ENCODE data around the gene ARL1. TPM values are rescaled to one million over a fixed set of nuclear protein-coding genes. Genes with fewer than 3 reads are reported as not detected.

The ARL1 gene
- total and polyA plus RNA-seq, 2 of the 4 experiments (the other 2 are of a cell fraction): 124 to 163 TPM

DNA sequence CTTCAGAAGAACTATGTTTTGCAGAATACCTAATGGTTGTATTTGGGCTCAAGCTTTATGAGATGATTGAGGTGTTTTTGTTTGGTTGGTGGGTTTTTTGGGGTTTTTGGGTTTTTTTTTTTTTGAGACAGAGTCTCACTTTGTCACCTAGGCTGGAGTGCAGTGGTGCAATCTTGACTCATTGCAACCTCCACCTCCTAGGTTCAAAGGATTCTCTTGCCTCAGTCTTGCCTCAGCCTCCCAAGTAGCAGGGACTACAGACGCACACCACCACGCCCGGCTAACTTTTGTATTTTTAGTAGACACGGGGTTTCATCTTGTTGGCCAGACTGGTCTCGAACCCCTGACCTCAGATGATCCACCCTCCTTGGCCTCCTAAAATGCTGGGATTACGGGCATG, 39.6 kb downstream of the ARL1 start:
- ChIA-PET POLR2A (ENCODE audit: unreplicated experiment) (no interaction called here), CTCF (interaction anchor here (0.6 kb wide), 1 partner anchor 98 kb away, joined by 6 read pairs; no protein-coding TSS in a partner anchor)
- no peak overlapping the region for H4K8ac ChIP-seq (ENCODE audit: low read depth in 2 of 2, low read length in 2 of 2)

More for the DNA sequence above, 39.6 kb downstream of the ARL1 start:
- Histone ChIP-seq H3K4me2 (ENCODE audit: low read depth, low read length) (no peak overlapping the region), H2AFZ (replicated peaks; ENCODE audit: low read length, poor library complexity) (no peak overlapping the region), H4K91ac (ENCODE audit: insufficient read depth, low read depth, low read length) (no peak overlapping the region), H4K5ac (ENCODE audit: low read depth, low read length) (no peak overlapping the region), H2AK5ac (ENCODE audit: low read depth, low read length) (no peak overlapping the region), H3K4me3 (ENCODE audit: insufficient read depth, low read depth, low read length) (no peak overlapping the region), H3K9me3 (ENCODE audit: control insufficient read depth, insufficient read depth, low read length) (no peaks in the 10 kb centered on the region), H2BK15ac (ENCODE audit: low read depth, low read length) (no peak overlapping the region), H3K18ac (ENCODE audit: low read depth, low read length) (no peak overlapping the region), H2BK20ac (ENCODE audit: low read depth, low read length) (no peak overlapping the region), H3K79me1 (ENCODE audit: low read depth in 1 of 2, low read length in 2 of 2) (no peaks in the 10 kb centered on the region), H3K4ac (ENCODE audit: low read depth, low read length) (no peak overlapping the region), H3K4me1 (ENCODE audit: control insufficient read depth, insufficient read depth, low read length) (no peaks in the 10 kb centered on the region), H3K27ac (ENCODE audit: insufficient read depth, low read length) (no peak overlapping the region), H3K14ac (replicated peaks; ENCODE audit: low read depth, low read length) (no peak overlapping the region), H3K36me3 (ENCODE audit: control insufficient read depth, insufficient read depth, low read length) (peaks cover 35% of the 10 kb centered on the region), H2BK120ac (ENCODE audit: low read depth, low read length) (no peak overlapping the region), H3K27me3 (ENCODE audit: control insufficient read depth, insufficient read depth, low read length) (no peaks in the 10 kb centered on the region), H3K56ac (ENCODE audit: extremely low read depth, insufficient read depth, low read length) (no peak overlapping the region), H3K23ac (ENCODE audit: low read depth, low read length) (no peak overlapping the region), H3K9me1 (ENCODE audit: insufficient read depth, low read length) (0 out of 2 replicates have a peak, but pooled peaks cover 2% of the 10 kb centered on the region), H2AK9ac (replicated peaks; ENCODE audit: low read depth, low read length, poor library complexity) (no peak overlapping the region), H3K9ac (ENCODE audit: low read depth, low read length) (no peak overlapping the region), H4K20me1 (ENCODE audit: insufficient read depth, low read length) (no peaks in the 10 kb centered on the region), H2BK5ac (ENCODE audit: low read depth, low read length, poor library complexity, severe bottlenecking) (no peak overlapping the region)
- in situ Hi-C loops (cut with MboI; ENCODE audit: low sequenced_read_pairs): no loop called here
- ATAC-seq (ENCODE audit: low read depth): no peak
- intact Hi-C loops (cut with micrococcal nuclease): no loop called here
- no peak for DNase-seq
- dilution Hi-C loops (cut with HindIII; ENCODE audit: low sequenced_read_pairs, unreplicated experiment): no loop called here
- 100% methylated on average over 3 of the region's 6 CpGs; no CpG with 5 or more reads in 1 of the 2 experiments for WGBS, 2 experiments (ENCODE audit: extremely low coverage in 2 of 2, insufficient read length in 1 of 2)
- no TSS peak for BruUV-seq (replicated peaks)
- TF ChIP-seq MAZ (IDR thresholded peaks at IDR 0.05; ENCODE audit: borderline replicate concordance, low read depth, low read length) (no peak), SMC3 (IDR thresholded peaks at IDR 0.05; ENCODE audit: low read depth, low read length) (no peak), CEBPB (IDR thresholded peaks at IDR 0.05; ENCODE audit: low read depth, low read length) (no peak)
